T-cell (primary cell): Measurements from ENCODE around the gene NADK. TPM values are rescaled to one million over a fixed set of nuclear protein-coding genes. Genes with fewer than 3 reads are reported as not detected.
"Not testable (repeated sequence)": the region's sequence is repeated elsewhere in the genome, so short reads cannot be mapped to it uniquely, and the experiment has no call there.

ENCODE experiments used
- ATAC-seq, 4 experiments: fragments of 200-7000 bp in 3 of 4; fragments of 150-1000 bp in 1 of 4; cut with Tn5 transposase; replicated peaks in 1 of 4; 1 replicate in 3 of 4; 2 replicates in 1 of 4; pipeline ENCODE4 v1.10.0; 2021; ENCODE audit warnings: moderate library complexity in 3 of 4, mild to moderate bottlenecking in 2 of 4, moderate number of reproducible peaks in 1 of 4
- CTCF ChIA-PET, 2 donors: fragments of 300-600 bp; sonication (Branson Sonifier 250); formaldehyde crosslinking; loops; one replicate each; lab custom pipeline; 2022; ENCODE audit warnings: antibody characterized with exemption in 2 of 2; lab: Charles Lee
- POLR2A ChIA-PET, 2 donors: fragments of 300-600 bp; sonication (Branson Sonifier 250); formaldehyde crosslinking; loops; one replicate each; lab custom pipeline; 2022; ENCODE audit warnings: antibody characterized with exemption in 2 of 2; lab: Charles Lee
- DNase-seq, 35 experiments: peaks; one replicate each; pipeline versions ENCODE4 v3.0.0 to v3.0.0-alpha.2; 2013 to 2023
- H3K27ac ChIP-seq: one replicate; pipeline ENCODE4 v1.5.1; 2013; ENCODE audit warnings: low read length
- H3K27me3 ChIP-seq, 2 experiments: replicated peaks in 1 of 2; 1 replicate in 1 of 2; 2 replicates in 1 of 2; pipeline versions ENCODE4 v1.6.1 to v1.7.0; 2013; ENCODE audit warnings: low read length in 1 of 2, mixed read lengths in 1 of 2; ENCODE audit not compliant: control insufficient read depth in 2 of 2, insufficient read depth in 2 of 2; ENCODE audit errors: extremely low read depth in 1 of 2
- H3K36me3 ChIP-seq, 2 donors: 1 replicate in 1 of 2; 2 replicates in 1 of 2; pipeline versions ENCODE4 v1.6.1 to v1.7.0; 2013; ENCODE audit warnings: low read length in 1 of 2; ENCODE audit not compliant: control insufficient read depth in 2 of 2, insufficient read depth in 1 of 2; ENCODE audit errors: extremely low read depth in 1 of 2
- H3K4me1 ChIP-seq, 2 experiments: 1 replicate in 1 of 2; 2 replicates in 1 of 2; pipeline versions ENCODE4 v1.6.1 to v1.7.0; 2013; ENCODE audit warnings: low read length in 2 of 2, mixed read lengths in 1 of 2; ENCODE audit not compliant: insufficient read depth in 2 of 2, control insufficient read depth in 1 of 2; ENCODE audit errors: extremely low read depth in 1 of 2
- H3K4me3 ChIP-seq, 2 donors: 1 replicate in 1 of 2; 2 replicates in 1 of 2; pipeline versions ENCODE4 v1.5.1 to v1.7.0; 2013; ENCODE audit warnings: mild to moderate bottlenecking in 2 of 2, low read length in 1 of 2, moderate library complexity in 1 of 2; ENCODE audit not compliant: control insufficient read depth in 1 of 2; ENCODE audit errors: extremely low read depth in 1 of 2
- H3K9me3 ChIP-seq: 2 replicates; pipeline ENCODE4 v1.7.0; 2013
- H3K27ac Mint-ChIP-seq, 2 donors: one replicate each; pipeline ENCODE4 v1.8.0; 2020 to 2021; ENCODE audit warnings: mild to moderate bottlenecking in 2 of 2, mixed read lengths in 2 of 2
- H3K27me3 Mint-ChIP-seq, 2 donors: one replicate each; pipeline ENCODE4 v1.8.0; 2021 to 2022; ENCODE audit warnings: mixed read lengths in 2 of 2
- H3K36me3 Mint-ChIP-seq: one replicate; pipeline ENCODE4 v1.8.0; 2021; ENCODE audit warnings: mixed read lengths
- H3K4me1 Mint-ChIP-seq, 3 donors: one replicate each; pipeline ENCODE4 v1.8.0; 2020 to 2022; ENCODE audit warnings: mixed read lengths in 3 of 3, mild to moderate bottlenecking in 1 of 3
- H3K4me3 Mint-ChIP-seq, 3 donors: one replicate each; pipeline ENCODE4 v1.8.0; 2020 to 2022; ENCODE audit warnings: mild to moderate bottlenecking in 3 of 3, mixed read lengths in 3 of 3, moderate library complexity in 3 of 3
- H3K9me3 Mint-ChIP-seq, 3 donors: one replicate each; pipeline ENCODE4 v1.8.0; 2020 to 2022; ENCODE audit warnings: mixed read lengths in 3 of 3
- WGBS: methylation state at CpG from one replicate; pipeline ENCODE4 v1.1.5; 2013; ENCODE audit warnings: missing lambda C conversion rate; ENCODE audit not compliant: insufficient coverage; 5-methylcytosine and 5-hydroxymethylcytosine counted together
- total RNA-seq, 35 experiments: library from RNA in 6 of 35; stranded (reverse) in 6 of 35; fragments of 120-200 nt in 1 of 35; gene quantifications; one replicate each; pipeline versions ENCODE4 v1.2.1 to v1.2.4 and lab custom pipeline; 2013 to 2026

The NADK gene
- total RNA-seq, 5 donors from 2014 or later (not counting 1 experiment from before 2014, with no cell fraction given): 45.6 to 68.2 (median 58.0) TPM

- CTCF ChIA-PET, ATAC-seq, H3K9me3 Mint-ChIP-seq, POLR2A ChIA-PET, H3K27me3 ChIP-seq, H3K27ac ChIP-seq, DNase-seq, H3K4me3 Mint-ChIP-seq, H3K9me3 ChIP-seq, H3K36me3 Mint-ChIP-seq, H3K4me3 ChIP-seq, H3K27me3 Mint-ChIP-seq: not testable (repeated sequence)
- H3K36me3 ChIP-seq: peaks cover 0 to 30% of the 10 kb centered on the region in 2 donors
- peak overlapping the region in 1 of 2 donors; percentile 100 for H3K27ac Mint-ChIP-seq
- H3K4me1 ChIP-seq: peaks cover 6 to 20% of the 10 kb centered on the region in 2 experiments
- H3K4me1 Mint-ChIP-seq: peaks cover 9 to 19% (median 15%) of the 10 kb centered on the region in 3 donors
- no CpG with 5 or more reads among the region's 13 CpGs for WGBS
Observed at GRCh38 chr1:1730230-1730629, 48.0 kb downstream of the NADK start.

GRCh38 chr1:1729116-1729816, 49.0 kb downstream of the NADK start:
- Histone ChIP-seq H3K4me1 (peaks cover 6 to 23% of the 10 kb centered on the region in 2 experiments), H3K27ac (peak overlapping the region; percentile 63), H3K36me3 (peaks cover 0 to 30% of the 10 kb centered on the region in 2 donors)
- H3K9me3 ChIP-seq, H3K27me3 ChIP-seq, DNase-seq, H3K27me3 Mint-ChIP-seq, ATAC-seq, H3K4me3 ChIP-seq, H3K9me3 Mint-ChIP-seq, POLR2A ChIA-PET, H3K36me3 Mint-ChIP-seq: not testable (repeated sequence)
- Mint-ChIP-seq H3K4me1 (peaks cover 9 to 21% (median 18%) of the 10 kb centered on the region in 3 donors), H3K27ac (peak overlapping the region; percentile 91 to 100), H3K4me3 (peak overlapping the region in 2 of 3 donors; percentile 6 to 69)
- 100% methylated on average over 2 of the region's 18 CpGs for WGBS
- CTCF ChIA-PET: interaction anchor here in 1 of 2 donors (1.5 kb wide), 1 partner anchor 64 kb away, joined by 4 read pairs; no protein-coding TSS in a partner anchor

- H3K27me3 Mint-ChIP-seq, H3K36me3 Mint-ChIP-seq, H3K27me3 ChIP-seq, H3K9me3 Mint-ChIP-seq, POLR2A ChIA-PET, H3K4me3 ChIP-seq, H3K9me3 ChIP-seq: not testable (repeated sequence)
- Histone ChIP-seq H3K4me1 (peaks cover 6 to 23% of the 10 kb centered on the region in 2 experiments), H3K36me3 (peaks cover 0 to 28% of the 10 kb centered on the region in 2 donors), H3K27ac (peak overlapping the region; percentile 63)
- peak in 25 of 35 experiments; percentile 11 to 51 (median 24) for DNase-seq
- peaks cover 9 to 22% (median 19%) of the 10 kb centered on the region in 3 donors for H3K4me1 Mint-ChIP-seq
- no CpG with 5 or more reads among the region's 14 CpGs for WGBS
- peak overlapping the region; percentile 44 to 75 (median 69) for H3K4me3 Mint-ChIP-seq
- peak in 3 of 4 experiments; percentile 48 to 56 (median 49) for ATAC-seq
- CTCF ChIA-PET: interaction anchor here in 1 of 2 donors (1.5 kb wide), 1 partner anchor 63 kb away, joined by 4 read pairs; no protein-coding TSS in a partner anchor
- peak overlapping the region; percentile 91 to 100 for H3K27ac Mint-ChIP-seq
Observed at GRCh38 chr1:1728308-1729005, 49.8 kb downstream of the NADK start.

GRCh38 chr1:1727131-1727651, 51.1 kb downstream of the NADK start:
- H3K9me3 ChIP-seq, H3K36me3 Mint-ChIP-seq, H3K27me3 Mint-ChIP-seq, H3K27me3 ChIP-seq, POLR2A ChIA-PET, H3K27ac ChIP-seq, H3K4me3 ChIP-seq, H3K9me3 Mint-ChIP-seq, ATAC-seq, CTCF ChIA-PET, DNase-seq, H3K4me3 Mint-ChIP-seq: not testable (repeated sequence)
- WGBS: 86% methylated on average over 1 of the region's 12 CpGs
- H3K4me1 ChIP-seq: peaks cover 6 to 24% of the 10 kb centered on the region in 2 experiments
- peaks cover 9 to 22% (median 19%) of the 10 kb centered on the region in 3 donors for H3K4me1 Mint-ChIP-seq
- H3K36me3 ChIP-seq: peaks cover 0 to 19% of the 10 kb centered on the region in 2 donors
- H3K27ac Mint-ChIP-seq: peak overlapping the region in 1 of 2 donors; percentile 52

- CTCF ChIA-PET, H3K27me3 Mint-ChIP-seq, H3K27ac ChIP-seq, H3K27me3 ChIP-seq, POLR2A ChIA-PET, H3K4me3 ChIP-seq, ATAC-seq, H3K9me3 ChIP-seq, H3K36me3 Mint-ChIP-seq, DNase-seq, H3K9me3 Mint-ChIP-seq: not testable (repeated sequence)
- H3K27ac Mint-ChIP-seq: peak overlapping the region in 1 of 2 donors; percentile 22
- peaks cover 0 to 18% of the 10 kb centered on the region in 2 donors for H3K36me3 ChIP-seq
- peaks cover 9 to 28% (median 22%) of the 10 kb centered on the region in 3 donors for H3K4me1 Mint-ChIP-seq
- 98% methylated on average over 16 of the region's 17 CpGs for whole genome bisulfite sequencing
- peak overlapping the region in 2 of 3 donors; percentile 22 to 34 for H3K4me3 Mint-ChIP-seq
- peaks cover 6 to 24% of the 10 kb centered on the region in 2 experiments for H3K4me1 ChIP-seq
Observed at GRCh38 chr1:1726088-1726487, 52.2 kb downstream of the NADK start.
